Stimulated activated CD8-positive, alpha-beta memory T cell treated with anti-CD3 and anti-CD28 coated beads, Interleukin-15, amount 100 ng/mL, for 24 hours (primary cell): ENCODE data around the gene DKK3.
A peak's percentile ranks its signal among the peaks of the same experiment; 100 is the strongest.

Experiments
- DNase-seq: peaks from one replicate; pipeline ENCODE4 v3.0.0-alpha.2; 2020; ENCODE audit warnings: low read depth

Gene DKK3

DNA sequence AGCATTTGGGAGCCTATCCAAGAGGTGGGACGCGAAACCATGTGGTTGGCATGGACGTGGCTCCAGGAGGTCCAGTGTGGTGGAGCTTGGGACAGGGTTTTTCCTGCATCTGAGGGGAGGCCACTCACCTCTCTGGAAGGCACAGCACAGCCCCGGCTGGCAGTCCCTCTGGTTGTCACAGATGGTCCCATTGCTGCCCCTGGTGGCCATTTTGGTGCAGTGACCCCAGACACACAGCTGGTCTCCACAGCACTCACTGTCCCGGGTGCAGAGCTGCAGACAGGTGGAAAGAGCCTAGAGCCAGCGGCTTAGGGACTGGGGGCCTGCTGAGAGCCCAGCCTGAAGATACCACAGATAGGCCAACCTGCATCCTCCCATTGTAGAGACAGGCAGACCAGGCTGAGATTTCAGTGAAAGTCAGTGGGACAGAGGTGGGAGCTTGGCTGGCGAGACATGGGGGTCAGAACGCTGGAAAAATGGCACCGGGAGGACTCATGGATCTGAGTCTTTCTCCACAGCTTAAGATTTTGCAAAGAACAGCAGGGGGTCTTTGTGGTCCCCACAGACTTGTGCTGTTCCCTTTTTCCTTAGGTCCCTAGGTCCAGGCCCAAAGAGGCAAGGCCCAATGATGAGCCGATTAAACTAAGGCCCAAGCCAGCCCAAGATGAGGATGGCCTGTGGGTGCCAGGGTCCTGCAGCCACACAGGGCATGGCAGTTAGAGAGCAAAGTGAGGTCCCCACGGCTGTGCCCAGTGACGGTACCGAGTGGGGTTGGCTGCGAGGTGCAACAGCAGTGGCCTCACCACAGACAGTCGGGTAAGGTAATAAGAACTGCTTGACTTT, 41.4 kb downstream of the DKK3 start:
- DNase-seq: peak; percentile 31

DNA sequence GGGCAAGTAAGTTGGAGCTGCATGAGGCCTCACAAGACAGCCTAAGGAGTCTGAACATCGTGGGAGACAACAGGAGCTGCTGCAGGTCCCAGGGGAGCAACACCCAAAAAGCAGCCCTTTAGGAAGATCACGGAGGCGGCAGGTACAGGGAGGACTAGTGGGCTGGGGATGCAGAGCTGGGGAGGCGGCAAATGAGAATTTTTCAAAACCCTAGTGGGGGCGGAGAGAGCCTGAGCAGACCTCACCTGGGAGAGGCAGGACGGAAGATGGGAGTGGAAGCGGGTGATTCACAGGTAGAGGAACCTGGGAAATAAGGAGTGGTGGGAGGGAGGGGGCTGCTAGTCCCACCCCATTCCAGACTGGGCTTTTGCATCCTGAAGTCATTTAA, 42.1 kb downstream of the DKK3 start:
- DNase-seq: no peak

DNA sequence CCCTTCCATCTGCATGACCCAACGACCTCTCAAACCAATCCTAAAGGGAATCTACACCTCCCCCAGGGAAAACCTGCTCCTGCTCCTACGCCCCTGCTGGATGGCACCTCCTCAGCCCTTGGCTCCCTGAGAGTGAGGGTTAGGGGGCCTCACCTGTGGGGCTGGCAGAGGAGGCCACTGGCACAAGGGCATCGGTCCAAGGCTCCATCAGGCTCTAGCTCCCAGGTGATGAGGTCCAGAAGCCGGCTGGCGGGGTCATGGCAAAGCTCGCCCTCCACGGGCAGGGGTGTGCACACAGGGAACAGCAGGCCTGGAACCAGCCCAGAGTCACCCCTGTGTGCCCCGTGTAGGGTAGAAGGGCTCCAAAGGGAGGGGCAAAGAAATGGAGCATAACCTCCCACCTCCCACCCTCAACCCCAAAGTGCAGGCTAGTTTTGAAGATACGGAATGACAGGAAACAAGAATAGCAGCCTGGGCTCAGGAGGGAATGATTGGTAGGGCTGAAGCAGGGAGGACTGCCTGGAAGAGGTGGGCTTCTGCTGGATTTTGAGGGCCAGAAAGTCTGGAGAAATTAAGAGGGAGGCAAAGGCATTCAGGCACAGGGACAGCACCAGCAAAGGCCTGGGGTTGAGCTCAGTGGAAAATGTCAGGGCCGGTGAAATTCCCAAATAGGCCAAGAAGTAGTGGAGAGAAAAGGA, 42.6 kb downstream of the DKK3 start:
- no peak for DNase-seq

DNA sequence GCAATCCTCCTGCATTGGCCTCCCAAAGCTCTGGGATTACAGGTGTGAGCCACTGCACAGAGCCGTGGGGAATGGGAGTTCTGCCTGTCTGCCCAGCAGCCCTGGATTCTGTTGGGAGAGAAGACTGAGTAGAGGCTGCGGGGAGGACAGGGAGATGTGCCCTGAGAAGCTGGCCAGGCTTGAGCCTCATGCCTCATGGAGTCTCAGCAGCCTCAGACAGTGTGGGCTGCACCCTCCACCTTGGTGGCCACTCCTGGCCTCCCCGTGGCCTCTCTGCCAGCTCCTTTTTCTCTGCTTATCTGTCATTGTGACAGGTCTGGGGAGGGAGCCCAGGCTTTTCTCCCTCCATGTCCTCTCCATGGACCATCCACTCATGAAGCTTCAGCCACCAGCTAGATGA, 43.2 kb downstream of the DKK3 start:
- DNase-seq: no peak

DNA sequence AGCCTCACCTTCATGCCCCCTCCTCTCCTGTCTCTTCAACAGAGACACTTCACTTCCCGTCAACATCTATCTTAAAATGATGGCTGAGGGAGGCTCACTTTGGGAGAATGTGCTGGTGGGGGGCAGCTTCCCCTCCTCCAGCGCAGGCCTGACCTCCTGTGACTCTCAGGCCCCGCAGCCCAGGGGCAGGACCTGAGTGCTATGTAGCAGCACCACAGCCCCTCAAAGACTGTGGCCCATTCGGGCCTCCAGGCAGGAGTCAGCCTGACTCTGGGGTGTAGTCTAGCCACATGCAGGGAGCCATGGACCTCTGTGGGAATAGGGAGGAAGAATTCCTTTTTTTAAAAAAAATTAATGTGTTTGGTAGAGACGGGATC, 43.7 kb downstream of the DKK3 start:
- DNase-seq: no peak

DNA sequence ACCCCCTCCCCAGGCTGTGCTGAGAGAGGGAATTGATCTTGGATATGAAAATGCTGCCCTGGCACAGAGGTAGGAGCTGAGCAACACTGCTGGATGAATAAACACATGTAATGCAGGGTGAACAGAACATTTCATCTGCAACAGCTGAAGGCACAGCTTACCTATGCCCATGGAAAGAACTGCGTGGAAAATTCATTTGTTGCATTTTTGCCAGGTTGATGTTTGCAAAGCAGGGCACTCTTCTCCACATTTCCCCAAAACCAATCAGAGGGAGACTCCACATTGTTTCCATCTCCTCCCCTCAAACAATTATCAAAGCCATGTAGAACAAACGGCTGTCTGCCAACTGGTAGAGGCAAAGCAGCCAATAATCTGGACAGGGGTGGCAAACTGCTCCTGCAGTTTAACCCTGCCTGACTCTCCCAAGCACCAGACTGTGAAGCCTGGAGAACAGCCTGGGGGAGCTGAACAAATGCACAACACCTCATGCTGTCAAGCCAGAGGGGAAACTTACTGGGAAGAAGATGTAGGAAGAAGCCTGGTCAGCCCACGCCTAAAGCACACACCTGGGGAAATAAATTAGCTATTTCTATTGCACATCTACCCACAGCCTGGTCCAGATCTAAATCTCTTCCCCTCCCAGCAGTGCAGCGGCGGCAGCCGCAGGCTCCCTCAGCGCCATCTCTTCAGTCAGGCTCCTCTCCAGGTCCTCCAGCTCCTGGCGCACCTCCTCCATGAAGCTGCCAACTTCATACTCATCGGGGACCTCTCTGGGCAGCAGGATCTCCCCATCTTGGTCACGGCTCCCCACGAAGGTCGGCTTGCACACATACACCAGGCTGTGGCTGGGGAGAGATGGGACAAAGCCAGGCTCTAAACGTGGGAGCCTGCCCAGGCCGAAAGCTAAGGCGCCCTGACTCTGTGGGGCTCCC, 44.3 kb downstream of the DKK3 start:
- no peak for DNase-seq

DNA sequence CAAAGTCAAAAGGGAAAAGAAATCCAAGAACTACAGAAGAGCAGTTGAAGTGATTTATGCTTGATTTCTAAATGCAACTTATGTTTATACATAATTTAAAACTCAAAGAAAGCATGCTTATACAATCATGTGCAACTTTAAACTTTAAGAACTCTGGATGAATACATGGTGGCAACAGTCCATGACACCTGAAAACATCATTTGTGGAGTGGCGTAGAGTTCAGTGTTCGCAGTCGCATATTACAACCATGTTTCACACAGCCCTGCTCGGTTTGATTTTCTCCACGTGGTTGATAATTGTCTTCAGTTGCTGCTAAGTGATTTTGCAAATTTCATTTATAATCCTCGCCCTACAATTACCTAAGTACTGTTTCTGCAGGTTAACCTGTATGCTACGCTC, 45.4 kb downstream of the DKK3 start:
- DNase-seq: no peak

DNA sequence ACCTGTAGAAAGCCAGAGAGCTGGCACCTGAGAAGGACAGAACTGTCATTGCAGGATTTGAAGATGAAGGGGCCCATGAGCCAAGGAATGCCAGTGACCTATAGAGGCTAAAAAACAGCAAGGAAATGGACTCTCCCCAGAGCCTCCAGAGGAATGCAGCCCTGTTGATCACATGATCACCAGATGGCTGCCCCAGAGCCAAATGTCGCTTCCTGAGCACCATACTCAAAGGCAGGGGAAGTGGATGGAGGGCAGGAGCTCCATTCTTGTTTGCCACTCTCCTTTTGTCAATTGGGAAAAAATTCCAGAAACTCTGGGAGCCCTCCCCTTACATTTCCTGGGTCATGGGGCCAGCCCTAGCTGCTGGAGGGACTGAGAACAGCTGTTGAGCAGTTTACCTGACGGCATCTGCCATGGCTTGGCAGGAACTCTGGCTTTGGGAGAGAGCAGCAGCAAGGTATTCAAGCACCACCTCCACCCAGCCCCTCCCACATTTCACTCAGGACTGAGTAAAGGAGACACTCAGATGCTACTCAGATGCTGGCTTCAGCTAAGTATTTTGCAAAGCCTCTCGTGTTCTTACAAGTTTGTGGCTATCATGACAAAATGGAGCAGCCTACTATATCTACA, 46.9 kb downstream of the DKK3 start:
- DNase-seq: no peak

DNA sequence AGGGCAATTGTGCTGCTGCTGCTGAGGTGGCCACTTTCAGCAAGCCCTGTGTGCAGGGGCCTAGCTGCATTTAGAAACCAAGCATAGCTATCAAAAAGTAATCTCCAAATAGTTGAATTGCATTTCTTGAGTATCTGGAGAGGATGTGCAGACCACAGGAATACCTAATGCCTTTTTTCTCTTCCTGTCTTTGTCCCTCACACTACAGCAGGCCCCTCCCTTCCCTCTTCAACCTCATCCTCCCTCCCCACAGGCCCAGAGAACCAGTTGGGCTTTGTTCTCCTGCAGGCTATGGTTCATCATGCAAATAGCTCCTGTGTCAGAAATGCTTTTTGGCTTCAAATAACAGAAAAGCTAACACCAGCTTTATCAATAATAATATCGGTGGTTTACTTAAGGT, 47.7 kb downstream of the DKK3 start:
- no peak for DNase-seq

DNA sequence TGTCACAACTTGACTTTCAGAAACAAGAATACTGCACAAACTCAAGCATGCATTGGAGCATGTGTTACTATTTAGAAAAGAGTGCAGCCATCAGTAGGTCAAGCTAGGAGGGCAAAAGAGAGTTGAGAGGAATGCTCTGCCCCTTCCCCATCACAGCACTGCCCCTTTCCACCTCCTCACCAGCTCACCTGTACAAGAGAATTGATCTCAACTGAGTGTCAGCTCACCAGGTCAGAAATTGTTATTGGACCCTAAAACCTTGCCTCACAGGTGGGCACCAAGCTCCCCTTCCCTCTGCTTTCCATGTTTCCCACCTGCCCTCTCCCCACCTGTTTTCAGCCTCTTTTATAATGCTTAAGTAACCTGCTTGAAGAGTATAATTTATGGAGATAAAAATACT, 48.8 kb downstream of the DKK3 start:
- no peak for DNase-seq

DNA sequence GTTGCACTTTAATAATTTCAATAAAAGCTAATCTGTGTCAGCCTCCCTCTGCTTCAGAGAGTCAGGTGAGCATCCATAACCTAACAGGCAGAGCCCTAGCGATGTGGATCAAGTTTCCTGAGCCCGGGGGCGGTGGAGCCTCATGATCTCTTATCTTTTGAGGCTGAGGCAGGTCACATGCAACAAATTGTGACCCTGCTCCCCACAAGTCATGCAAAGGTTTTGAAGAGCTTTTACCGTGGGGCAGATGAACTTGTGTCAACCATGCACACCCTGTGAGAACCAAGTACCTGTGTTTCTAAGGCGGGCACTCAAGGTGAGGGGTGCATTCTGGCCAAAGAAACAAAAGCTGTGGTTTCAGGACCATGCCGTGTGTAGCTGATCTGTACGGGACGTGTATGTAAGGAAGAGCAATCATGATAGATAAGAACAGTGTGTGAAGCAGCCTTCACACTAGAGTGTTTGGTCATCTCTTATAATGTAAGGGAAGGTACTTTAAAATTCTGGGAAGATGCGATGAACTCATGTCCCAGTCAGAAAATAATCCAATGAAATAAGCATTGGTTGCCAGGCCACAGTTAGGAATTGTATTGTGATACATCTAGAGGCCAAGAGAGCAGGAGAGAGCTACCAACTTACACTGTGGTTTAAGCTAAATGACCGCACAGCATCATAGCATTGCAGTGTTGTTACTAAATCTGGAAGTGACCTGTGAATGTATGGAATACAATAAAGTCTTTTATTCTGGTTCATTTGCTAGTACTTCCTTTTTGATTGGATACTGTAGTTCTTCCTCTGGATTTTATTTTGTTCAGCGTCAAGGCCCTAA, 49.8 kb downstream of the DKK3 start:
- DNase-seq: no peak

DNA sequence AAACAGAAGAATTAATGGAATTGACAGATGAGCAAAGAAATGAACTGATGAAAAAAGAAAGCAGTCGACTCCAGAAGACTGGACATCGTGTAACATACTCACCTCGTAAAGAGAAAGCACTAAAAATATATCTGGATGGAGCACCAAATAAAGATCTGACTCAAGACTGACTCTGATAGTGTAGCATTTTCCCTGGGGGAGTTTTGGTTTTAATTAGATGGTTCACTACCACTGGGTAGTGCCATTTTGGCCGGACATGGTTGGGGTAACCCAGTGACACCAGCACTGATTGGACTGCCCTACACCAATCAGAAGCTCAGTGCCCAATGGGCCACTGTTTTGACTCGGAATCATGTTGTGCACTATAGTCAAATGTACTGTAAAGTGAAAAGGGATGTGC, 52.4 kb downstream of the DKK3 start:
- DNase-seq: no peak

DNA sequence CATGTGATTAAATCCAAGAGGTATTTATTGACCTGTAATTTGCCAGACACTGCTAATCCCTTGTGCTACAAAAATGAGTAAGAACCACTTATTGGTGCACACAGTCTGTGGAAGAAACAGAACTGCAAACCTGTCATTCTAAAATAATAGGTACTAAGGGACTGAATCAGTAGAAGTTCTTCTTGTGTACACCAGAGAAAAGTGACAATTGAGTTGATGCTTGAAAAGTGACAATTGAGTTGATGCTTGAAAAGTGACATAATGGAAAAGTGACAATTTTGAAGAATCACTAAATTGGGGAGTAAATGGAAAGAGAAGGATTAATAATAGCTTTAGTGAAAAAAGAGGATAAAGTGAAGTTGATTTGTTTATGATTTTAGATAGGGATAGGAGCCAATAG, 56.4 kb downstream of the DKK3 start:
- no peak for DNase-seq

DNA sequence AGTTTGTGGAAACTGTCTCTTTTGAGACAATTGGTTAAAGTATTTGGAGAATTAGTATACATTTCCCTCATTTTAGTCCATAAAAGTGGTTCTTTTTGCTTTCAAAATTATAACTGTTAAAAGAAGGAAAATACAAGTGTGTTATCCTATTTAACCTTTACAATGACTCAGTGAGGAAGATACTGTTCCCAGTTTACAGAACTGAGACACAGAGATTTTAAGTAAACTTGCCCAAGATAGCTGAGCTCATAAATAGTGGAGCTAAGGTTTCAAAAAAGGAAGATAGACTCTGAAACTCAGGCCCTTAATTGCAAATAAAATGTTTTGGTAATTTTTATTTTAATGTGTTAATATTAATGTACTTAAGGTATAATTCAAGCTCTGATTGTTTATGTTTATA, 58.9 kb downstream of the DKK3 start:
- no peak for DNase-seq

DNA sequence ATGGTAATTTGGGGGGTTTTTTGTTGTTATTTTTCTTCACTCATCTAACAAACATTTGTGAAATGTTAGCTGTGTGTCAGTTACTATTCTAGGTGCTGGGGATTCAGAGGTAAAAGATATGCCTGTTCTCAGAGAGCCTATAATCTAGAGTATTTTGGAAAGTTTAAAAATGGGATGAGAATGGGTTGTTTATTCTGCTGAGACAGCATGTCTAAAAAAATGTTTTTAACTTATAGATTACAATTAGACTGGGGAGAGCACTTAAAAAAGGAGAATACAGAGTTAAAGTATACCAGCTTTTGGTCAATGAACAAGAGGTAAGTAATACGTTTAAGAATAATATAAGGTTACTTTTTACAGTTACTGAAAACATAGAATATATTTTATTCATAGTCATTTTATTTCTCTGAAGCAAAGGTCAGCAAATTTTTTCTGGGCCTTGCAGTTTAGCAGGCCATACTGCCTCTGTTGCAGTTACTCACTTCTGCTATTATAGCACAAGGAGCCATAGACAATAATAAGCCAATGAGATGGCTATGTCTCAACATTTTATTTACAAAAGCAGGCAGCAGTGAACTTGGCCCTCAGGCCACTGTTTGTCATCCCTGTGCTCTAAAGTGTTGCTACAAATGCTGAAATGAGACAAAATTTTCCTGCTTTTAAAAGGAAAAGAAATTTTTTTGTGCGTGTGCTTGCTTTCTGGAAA, 60.0 kb downstream of the DKK3 start:
- no peak for DNase-seq

DNA sequence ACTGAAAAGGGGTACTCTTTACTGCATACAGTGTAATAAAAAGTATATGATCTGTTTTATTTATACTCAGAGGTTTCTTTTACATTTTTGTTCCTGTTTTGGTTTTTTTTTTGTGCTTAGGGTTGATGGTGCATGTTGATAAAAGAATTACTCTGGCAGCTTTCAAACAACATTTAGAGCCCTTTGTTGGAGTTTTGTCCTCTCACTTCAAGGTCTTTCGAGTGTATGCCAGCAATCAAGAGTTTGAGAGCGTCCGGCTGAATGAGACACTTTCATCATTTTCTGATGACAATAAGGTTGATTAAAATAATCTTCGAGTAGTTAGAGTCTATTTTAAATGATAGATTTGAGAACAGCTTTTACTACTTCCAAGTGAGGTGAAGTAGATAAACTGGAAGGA, 60.6 kb downstream of the DKK3 start:
- DNase-seq: no peak

DNA sequence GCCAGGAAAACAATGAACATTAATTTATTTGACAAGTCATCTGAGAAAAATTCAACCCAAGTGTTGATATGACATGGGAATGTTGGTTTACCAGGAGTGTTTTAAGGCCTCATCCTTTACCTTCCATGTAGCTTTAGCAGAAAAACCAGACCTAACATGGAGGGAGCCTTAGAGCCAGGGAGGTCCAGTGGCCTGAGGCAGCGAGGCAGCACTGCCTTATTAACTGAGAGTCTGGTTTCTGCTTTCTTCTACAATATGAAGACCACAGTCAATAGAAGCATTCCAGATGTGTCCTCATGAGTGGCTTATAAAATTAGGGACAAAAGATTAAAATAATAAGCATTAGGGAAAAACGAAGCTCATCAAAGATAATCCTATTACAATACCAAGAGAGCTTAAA, 61.5 kb downstream of the DKK3 start:
- DNase-seq: no peak

DNA sequence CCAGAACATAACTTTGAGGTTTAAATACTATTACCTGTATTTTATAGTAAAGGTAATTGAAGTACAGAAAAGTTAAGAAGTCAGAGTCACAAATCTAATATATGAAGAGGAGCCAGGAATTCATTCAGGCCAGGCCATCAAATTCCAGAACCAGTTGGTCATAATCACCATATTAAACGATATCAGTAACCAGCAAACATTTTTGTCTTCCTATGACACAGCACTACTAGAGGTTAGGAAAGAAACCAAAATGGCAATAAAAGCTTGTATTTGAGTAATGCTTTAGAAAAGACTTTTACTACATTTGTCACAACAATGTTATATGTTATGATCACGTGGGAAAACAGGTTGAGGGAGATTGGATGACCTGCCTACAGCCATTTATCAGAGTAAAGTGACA, 62.2 kb downstream of the DKK3 start:
- DNase-seq: no peak

DNA sequence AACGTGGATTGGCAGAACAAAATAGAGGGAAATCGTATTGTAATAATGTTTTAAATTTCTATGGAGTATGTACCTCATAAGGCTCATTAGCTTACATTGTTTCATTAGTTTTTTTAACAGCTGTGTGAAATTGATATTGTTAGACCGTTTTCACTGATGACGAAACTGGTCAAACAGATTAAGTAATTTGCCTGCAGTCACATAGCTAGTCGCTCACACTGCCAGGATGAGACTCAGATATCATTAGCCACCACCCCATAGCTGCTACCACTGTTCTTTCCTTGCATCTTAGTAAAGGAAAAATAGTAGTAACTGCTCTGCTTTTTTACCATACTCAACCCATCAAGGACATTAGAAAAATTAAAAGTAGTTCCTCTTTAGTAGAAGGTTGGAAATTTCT, 64.0 kb downstream of the DKK3 start:
- DNase-seq: no peak

DNA sequence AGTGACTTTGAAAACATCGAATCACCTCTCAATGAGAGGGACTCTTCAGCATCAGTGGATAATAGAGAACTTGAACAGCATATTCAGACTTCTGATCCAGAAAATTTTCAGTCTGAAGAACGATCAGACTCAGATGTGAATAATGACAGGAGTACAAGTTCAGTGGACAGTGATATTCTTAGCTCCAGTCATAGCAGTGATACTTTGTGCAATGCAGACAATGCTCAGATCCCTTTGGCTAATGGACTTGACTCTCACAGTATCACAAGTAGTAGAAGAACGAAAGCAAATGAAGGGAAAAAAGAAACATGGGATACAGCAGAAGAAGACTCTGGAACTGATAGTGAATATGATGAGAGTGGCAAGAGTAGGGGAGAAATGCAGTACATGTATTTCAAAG, 65.8 kb downstream of the DKK3 start:
- no peak for DNase-seq

DNA sequence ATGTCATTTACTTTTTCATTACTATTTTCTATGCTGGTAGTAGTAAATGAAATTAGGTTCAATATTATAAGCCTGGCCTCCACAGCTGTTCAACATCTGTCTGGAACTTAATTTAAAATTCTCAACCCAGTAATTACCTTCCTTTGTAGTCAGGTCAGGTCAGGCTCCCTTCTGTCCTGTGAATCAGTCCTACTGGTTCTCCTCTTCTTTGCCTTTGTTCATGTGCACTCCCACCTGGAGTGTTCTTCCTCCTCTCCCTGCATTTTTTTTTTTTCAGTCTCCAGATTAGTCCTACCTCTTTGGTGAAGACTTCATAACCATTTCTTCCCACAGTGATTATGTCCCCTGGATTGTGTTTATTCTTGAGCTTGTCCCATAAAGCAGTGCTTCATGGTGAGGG, 67.9 kb downstream of the DKK3 start:
- DNase-seq: no peak
